Peyer's patch (tissue), 4 donors: ENCODE data around the gene HSD17B8.

ENCODE experiments used
- CTCF ChIP-seq, 6 experiments: fragments of 450-650 bp in 4 of 6; fragments of 200-600 bp in 2 of 6; sonication (generic) in 1 of 6; IDR thresholded peaks; one replicate each; pipeline ENCODE4 v1.5.1; 2017 to 2019; ENCODE audit warnings: antibody characterized with exemption in 6 of 6, mild to moderate bottlenecking in 3 of 6, moderate library complexity in 1 of 6
- POLR2A ChIP-seq, 2 donors: fragments of 450-650 bp; IDR thresholded peaks; one replicate each; pipeline ENCODE4 v1.5.1; 2017; ENCODE audit warnings: antibody characterized with exemption in 2 of 2, mild to moderate bottlenecking in 2 of 2, moderate library complexity in 2 of 2

DNA sequence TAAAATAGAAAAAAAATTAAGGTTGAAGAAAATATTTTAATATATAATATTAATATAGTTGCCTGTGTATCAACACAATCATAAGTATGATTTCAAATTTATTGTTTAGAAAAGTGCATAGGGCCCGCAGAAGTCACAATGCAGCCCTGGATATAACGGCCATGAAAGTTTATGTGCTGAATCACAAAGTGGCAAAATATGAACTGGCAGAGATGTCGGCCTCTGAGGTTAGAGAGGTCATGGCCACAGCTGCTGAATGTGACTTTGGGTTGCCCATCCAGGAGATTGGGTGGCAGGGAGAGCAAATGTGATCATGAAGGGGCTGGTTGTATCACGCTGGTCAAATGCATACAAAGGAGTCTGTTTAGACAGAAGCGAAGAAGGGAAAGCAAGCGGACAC lies 47.9 kb upstream of the HSD17B8 start:
- TF ChIP-seq CTCF (IDR thresholded peaks at IDR 0.05), result no peak
- TF ChIP-seq POLR2A (IDR thresholded peaks at IDR 0.05), result no peak
